Middle frontal gyrus (tissue), 1 donor: Measurements from ENCODE around the gene C5orf24.

Experiments
- DNase-seq: peaks from one replicate; pipeline ENCODE4 v3.0.0-alpha.2; 2015; ENCODE audit warnings: low spot score; ENCODE audit errors: extremely low spot score

Gene C5orf24

DNA sequence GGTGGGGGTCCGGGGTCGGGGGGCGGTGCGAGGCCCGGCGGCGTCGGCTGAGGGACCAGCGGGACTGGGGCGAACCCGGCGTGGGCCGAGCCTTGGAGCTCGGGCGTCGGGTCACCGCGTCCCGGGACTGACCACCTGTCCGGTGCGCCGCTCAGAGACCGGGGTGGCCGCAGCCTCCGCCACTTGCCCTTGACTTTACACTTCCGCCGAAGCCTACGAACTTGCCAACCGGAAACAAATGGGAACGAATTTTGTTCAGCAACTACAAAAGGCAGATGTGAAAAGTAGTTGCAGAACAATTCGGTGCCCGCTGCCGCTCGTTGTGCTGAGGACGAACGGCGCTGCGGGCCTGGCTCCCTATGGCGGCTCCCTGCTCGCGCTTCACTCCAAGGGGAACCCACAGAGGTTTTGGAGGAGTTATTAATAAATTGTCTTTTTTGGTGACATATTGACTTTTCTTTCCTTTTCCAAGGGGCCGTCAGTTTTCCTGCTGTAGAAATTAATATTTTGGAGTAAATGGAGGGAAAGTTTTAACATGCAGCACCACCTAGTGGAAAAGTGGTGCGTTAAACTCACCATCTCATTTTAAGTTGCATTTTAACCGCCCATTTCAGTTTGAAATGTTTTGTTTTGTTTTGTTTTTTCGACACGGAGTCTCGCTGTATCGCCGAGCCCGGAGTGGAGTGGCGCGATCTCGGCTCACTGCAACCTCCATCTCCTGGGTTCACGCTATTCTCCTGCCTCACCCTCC, 59.7 kb downstream of the C5orf24 start:
- peak; percentile 8 for DNase-seq

DNA sequence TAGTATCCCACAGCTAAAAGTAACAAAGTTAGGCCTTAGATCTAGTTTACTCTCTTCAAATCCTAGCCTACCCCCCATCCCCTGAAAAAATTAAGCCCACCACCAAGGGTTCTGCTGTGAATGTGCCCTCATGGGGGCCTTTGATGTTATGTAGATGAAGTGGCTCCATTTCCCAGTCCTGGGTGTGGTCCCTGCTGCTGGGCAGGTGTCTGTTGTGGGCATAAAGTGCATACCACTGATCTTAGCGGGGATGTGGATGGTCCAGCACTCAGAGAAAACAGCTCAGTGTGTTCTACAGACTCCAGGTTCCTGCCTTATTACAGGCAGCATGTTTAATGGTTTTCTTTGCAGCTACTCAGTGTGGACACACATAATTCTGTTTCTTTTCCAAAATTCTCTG, 61.0 kb downstream of the C5orf24 start:
- no peak for DNase-seq
